ENCODE measurements around the gene COCH. TPM values are rescaled to one million over a fixed set of nuclear protein-coding genes. Genes with fewer than 3 reads are reported as not detected.

Gene COCH
- total RNA-seq, 1 experiment from 2014 or later = 9.4 TPM

DNA sequence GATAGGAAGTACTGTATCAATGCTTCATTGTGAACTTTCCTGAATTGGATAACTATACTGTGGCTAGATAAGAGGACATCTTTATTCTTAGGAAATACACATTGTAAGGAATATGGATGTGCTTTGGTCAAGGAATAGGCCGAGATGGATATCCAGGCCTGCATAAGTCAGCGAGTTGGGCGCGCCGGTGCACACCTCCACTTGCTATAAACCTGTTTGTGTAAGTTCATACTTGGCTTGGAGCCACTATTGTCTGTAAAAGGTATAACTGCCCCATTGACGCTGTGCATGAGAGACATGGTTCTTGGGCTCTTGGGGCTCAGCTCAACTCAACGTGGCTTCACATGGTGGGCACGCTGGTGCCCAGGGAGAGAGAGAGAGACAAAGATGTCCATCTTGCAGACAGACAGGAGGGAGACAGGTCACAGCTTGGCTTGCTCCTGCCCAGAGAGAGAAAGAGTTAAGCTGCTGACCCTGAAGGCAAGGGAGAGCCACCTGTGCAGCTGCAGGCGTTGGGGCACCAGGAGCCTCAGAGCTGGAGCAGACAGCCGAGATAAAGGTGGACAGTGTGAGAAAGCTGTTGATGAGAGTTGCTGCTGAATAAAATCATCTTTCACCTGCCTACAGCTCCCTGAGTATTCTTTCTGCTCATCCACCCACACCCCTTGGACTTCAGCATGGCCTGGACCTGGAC lies 34.1 kb upstream of the COCH start (continued):
- TF ChIP-seq NR3C1 (CRISPR knock-in tag; conservative IDR thresholded peaks at IDR 0.05; ENCODE audit: low read depth) (no peak), ZNF232 (CRISPR knock-in tag; IDR thresholded peaks at IDR 0.05) (no peak)
- TF ChIP-seq, protein P1, sequence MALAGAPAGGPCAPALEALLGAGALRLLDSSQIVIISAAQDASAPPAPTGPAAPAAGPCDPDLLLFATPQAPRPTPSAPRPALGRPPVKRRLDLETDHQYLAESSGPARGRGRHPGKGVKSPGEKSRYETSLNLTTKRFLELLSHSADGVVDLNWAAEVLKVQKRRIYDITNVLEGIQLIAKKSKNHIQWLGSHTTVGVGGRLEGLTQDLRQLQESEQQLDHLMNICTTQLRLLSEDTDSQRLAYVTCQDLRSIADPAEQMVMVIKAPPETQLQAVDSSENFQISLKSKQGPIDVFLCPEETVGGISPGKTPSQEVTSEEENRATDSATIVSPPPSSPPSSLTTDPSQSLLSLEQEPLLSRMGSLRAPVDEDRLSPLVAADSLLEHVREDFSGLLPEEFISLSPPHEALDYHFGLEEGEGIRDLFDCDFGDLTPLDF (CRISPR knock-in tag; IDR thresholded peaks at IDR 0.05) = no peak
- TF ChIP-seq, protein P2, sequence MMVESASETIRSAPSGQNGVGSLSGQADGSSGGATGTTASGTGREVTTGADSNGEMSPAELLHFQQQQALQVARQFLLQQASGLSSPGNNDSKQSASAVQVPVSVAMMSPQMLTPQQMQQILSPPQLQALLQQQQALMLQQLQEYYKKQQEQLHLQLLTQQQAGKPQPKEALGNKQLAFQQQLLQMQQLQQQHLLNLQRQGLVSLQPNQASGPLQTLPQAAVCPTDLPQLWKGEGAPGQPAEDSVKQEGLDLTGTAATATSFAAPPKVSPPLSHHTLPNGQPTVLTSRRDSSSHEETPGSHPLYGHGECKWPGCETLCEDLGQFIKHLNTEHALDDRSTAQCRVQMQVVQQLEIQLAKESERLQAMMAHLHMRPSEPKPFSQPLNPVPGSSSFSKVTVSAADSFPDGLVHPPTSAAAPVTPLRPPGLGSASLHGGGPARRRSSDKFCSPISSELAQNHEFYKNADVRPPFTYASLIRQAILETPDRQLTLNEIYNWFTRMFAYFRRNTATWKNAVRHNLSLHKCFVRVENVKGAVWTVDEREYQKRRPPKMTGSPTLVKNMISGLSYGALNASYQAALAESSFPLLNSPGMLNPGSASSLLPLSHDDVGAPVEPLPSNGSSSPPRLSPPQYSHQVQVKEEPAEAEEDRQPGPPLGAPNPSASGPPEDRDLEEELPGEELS (CRISPR knock-in tag; IDR thresholded peaks at IDR 0.05) = no peak
- TF ChIP-seq, protein P3, sequence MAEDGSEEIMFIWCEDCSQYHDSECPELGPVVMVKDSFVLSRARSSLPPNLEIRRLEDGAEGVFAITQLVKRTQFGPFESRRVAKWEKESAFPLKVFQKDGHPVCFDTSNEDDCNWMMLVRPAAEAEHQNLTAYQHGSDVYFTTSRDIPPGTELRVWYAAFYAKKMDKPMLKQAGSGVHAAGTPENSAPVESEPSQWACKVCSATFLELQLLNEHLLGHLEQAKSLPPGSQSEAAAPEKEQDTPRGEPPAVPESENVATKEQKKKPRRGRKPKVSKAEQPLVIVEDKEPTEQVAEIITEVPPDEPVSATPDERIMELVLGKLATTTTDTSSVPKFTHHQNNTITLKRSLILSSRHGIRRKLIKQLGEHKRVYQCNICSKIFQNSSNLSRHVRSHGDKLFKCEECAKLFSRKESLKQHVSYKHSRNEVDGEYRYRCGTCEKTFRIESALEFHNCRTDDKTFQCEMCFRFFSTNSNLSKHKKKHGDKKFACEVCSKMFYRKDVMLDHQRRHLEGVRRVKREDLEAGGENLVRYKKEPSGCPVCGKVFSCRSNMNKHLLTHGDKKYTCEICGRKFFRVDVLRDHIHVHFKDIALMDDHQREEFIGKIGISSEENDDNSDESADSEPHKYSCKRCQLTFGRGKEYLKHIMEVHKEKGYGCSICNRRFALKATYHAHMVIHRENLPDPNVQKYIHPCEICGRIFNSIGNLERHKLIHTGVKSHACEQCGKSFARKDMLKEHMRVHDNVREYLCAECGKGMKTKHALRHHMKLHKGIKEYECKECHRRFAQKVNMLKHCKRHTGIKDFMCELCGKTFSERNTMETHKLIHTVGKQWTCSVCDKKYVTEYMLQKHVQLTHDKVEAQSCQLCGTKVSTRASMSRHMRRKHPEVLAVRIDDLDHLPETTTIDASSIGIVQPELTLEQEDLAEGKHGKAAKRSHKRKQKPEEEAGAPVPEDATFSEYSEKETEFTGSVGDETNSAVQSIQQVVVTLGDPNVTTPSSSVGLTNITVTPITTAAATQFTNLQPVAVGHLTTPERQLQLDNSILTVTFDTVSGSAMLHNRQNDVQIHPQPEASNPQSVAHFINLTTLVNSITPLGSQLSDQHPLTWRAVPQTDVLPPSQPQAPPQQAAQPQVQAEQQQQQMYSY (CRISPR knock-in tag; IDR thresholded peaks at IDR 0.05) = no peak
- TF ChIP-seq, protein P4, sequence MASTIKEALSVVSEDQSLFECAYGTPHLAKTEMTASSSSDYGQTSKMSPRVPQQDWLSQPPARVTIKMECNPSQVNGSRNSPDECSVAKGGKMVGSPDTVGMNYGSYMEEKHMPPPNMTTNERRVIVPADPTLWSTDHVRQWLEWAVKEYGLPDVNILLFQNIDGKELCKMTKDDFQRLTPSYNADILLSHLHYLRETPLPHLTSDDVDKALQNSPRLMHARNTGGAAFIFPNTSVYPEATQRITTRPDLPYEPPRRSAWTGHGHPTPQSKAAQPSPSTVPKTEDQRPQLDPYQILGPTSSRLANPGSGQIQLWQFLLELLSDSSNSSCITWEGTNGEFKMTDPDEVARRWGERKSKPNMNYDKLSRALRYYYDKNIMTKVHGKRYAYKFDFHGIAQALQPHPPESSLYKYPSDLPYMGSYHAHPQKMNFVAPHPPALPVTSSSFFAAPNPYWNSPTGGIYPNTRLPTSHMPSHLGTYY (CRISPR knock-in tag; IDR thresholded peaks at IDR 0.05) = no peak
- TF ChIP-seq, protein P5, sequence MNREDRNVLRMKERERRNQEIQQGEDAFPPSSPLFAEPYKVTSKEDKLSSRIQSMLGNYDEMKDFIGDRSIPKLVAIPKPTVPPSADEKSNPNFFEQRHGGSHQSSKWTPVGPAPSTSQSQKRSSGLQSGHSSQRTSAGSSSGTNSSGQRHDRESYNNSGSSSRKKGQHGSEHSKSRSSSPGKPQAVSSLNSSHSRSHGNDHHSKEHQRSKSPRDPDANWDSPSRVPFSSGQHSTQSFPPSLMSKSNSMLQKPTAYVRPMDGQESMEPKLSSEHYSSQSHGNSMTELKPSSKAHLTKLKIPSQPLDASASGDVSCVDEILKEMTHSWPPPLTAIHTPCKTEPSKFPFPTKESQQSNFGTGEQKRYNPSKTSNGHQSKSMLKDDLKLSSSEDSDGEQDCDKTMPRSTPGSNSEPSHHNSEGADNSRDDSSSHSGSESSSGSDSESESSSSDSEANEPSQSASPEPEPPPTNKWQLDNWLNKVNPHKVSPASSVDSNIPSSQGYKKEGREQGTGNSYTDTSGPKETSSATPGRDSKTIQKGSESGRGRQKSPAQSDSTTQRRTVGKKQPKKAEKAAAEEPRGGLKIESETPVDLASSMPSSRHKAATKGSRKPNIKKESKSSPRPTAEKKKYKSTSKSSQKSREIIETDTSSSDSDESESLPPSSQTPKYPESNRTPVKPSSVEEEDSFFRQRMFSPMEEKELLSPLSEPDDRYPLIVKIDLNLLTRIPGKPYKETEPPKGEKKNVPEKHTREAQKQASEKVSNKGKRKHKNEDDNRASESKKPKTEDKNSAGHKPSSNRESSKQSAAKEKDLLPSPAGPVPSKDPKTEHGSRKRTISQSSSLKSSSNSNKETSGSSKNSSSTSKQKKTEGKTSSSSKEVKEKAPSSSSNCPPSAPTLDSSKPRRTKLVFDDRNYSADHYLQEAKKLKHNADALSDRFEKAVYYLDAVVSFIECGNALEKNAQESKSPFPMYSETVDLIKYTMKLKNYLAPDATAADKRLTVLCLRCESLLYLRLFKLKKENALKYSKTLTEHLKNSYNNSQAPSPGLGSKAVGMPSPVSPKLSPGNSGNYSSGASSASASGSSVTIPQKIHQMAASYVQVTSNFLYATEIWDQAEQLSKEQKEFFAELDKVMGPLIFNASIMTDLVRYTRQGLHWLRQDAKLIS (CRISPR knock-in tag; IDR thresholded peaks at IDR 0.05; ENCODE audit: borderline replicate concordance) = no peak
- TF ChIP-seq, protein P6, sequence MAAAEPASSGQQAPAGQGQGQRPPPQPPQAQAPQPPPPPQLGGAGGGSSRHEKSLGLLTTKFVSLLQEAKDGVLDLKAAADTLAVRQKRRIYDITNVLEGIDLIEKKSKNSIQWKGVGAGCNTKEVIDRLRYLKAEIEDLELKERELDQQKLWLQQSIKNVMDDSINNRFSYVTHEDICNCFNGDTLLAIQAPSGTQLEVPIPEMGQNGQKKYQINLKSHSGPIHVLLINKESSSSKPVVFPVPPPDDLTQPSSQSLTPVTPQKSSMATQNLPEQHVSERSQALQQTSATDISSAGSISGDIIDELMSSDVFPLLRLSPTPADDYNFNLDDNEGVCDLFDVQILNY (CRISPR knock-in tag; IDR thresholded peaks at IDR 0.05) = no peak

DNA sequence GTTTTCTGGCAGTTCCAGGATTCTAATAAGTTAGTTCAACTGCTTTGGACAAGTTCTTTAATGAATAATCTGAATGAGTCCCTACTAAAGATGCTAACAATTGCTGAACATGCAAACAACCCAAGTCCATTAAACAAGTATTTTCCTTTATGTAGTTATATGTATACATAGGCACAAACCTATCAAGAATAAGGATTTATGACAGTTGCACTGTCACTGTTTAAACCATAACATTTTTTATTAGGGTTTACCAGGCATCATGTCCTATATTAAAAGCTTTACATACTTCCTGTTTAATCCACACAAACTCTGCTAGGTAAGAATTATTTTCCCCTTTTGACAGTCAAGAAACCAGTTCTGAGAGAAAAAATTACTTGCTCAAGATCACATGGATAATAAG lies 31.9 kb upstream of the COCH start:
- ATAC-seq (no peak), DNase-seq (ENCODE audit: low spot score) (no peak)
- POLR2A ChIA-PET = no interaction called here
- H3K27me3 Mint-ChIP-seq (ENCODE audit: low read depth) = no peaks in the 10 kb centered on the region; the same call in 1 of the 2 replicates
- no peak overlapping the region for H3K4me3 Mint-ChIP-seq
- H3K27ac Mint-ChIP-seq = no peak overlapping the region
- H3K36me3 Mint-ChIP-seq = no peaks in the 10 kb centered on the region
- H3K9me3 Mint-ChIP-seq = 0 out of 2 replicates have a peak, but pooled peaks cover 4% of the 10 kb centered on the region
- TF ChIP-seq MYBL2 (CRISPR knock-in tag; IDR thresholded peaks at IDR 0.05) (no peak), ZNF317 (CRISPR knock-in tag; IDR thresholded peaks at IDR 0.05; ENCODE audit: borderline replicate concordance, low read depth) (no peak)
- TF ChIP-seq, protein P7, sequence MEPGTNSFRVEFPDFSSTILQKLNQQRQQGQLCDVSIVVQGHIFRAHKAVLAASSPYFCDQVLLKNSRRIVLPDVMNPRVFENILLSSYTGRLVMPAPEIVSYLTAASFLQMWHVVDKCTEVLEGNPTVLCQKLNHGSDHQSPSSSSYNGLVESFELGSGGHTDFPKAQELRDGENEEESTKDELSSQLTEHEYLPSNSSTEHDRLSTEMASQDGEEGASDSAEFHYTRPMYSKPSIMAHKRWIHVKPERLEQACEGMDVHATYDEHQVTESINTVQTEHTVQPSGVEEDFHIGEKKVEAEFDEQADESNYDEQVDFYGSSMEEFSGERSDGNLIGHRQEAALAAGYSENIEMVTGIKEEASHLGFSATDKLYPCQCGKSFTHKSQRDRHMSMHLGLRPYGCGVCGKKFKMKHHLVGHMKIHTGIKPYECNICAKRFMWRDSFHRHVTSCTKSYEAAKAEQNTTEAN (CRISPR knock-in tag; IDR thresholded peaks at IDR 0.05) = no peak
- CTCF ChIA-PET = no interaction called here
- H3K4me1 Mint-ChIP-seq = no peaks in the 10 kb centered on the region

All from WTC11 (cell line).